D721Med (cell line): ENCODE measurements around the gene CBLB.

Experiments
- DNase-seq: peaks from one replicate; pipeline ENCODE4 v3.0.0; 2011; ENCODE audit warnings: low spot score; ENCODE audit not compliant: insufficient read length
- FAIRE-seq: peaks from 2 replicates; lab custom pipeline; 2011; peaks lifted over from hg19 to GRCh38; lab: Jason Lieb, UNC
- CTCF ChIP-seq: IDR thresholded peaks from 2 replicates; pipeline ENCODE4 v1.5.1; 2012; ENCODE audit warnings: mild to moderate bottlenecking, control low read depth; ENCODE audit not compliant: insufficient read depth; ENCODE audit errors: missing control alignments

Gene CBLB

GRCh38 chr3:105812194-105812586 is 56.6 kb downstream of the CBLB start:
- no peak for TF ChIP-seq CTCF
- no peak for DNase-seq
- FAIRE-seq = no peak

- DNase-seq (no peak), FAIRE-seq (no peak)
- TF ChIP-seq CTCF = no peak
Observed at GRCh38 chr3:105811518-105812193, 57.2 kb downstream of the CBLB start.

GRCh38 chr3:105809208-105809888 is 59.5 kb downstream of the CBLB start:
- no peak for FAIRE-seq
- DNase-seq = no peak
- TF ChIP-seq CTCF = no peak

GRCh38 chr3:105807701-105808100 is 61.1 kb downstream of the CBLB start:
- DNase-seq (no peak), FAIRE-seq (no peak)
- TF ChIP-seq CTCF = no peak

- FAIRE-seq = no peak
- DNase-seq = no peak
- TF ChIP-seq CTCF = no peak
Observed at GRCh38 chr3:105807146-105807545, 61.7 kb downstream of the CBLB start.

- no peak for DNase-seq
- TF ChIP-seq CTCF = no peak
- FAIRE-seq = no peak
Observed at GRCh38 chr3:105806359-105806758, 62.5 kb downstream of the CBLB start.

- no peak for TF ChIP-seq CTCF
- FAIRE-seq (no peak), DNase-seq (no peak)
Observed at GRCh38 chr3:105805404-105805803, 63.4 kb downstream of the CBLB start.
